ENCODE measurements around the gene SAMD8.
"Not testable (repeated sequence)": the region's sequence is repeated elsewhere in the genome, so short reads cannot be mapped to it uniquely, and the experiment has no call there.

SAMD8 gene

GRCh38 chr10:75103881-75104686 lies 7.4 kb upstream of the SAMD8 start:
- TF ChIP-seq CTCF (conservative IDR thresholded peaks at IDR 0.05), result no peak
- no peak overlapping the region for H3K27ac ChIP-seq

- no peak for TF ChIP-seq CTCF (conservative IDR thresholded peaks at IDR 0.05)
- H3K27ac ChIP-seq, result no peak overlapping the region
These were observed 6.6 kb upstream of the SAMD8 start for GRCh38 chr10:75104842-75105241.

GRCh38 chr10:75105576-75106197 lies 5.8 kb upstream of the SAMD8 start:
- no peak for TF ChIP-seq CTCF (conservative IDR thresholded peaks at IDR 0.05)
- no peak overlapping the region for H3K27ac ChIP-seq

GRCh38 chr10:75106242-75106641 lies 5.2 kb upstream of the SAMD8 start:
- H3K27ac ChIP-seq, result no peak overlapping the region
- no peak for TF ChIP-seq CTCF (conservative IDR thresholded peaks at IDR 0.05)

- not testable (repeated sequence) for H3K27ac ChIP-seq
These were observed 4.6 kb upstream of the SAMD8 start for GRCh38 chr10:75106891-75107290.

- no peak overlapping the region for H3K27ac ChIP-seq
- no peak for TF ChIP-seq CTCF (conservative IDR thresholded peaks at IDR 0.05)
These were observed 3.4 kb upstream of the SAMD8 start for GRCh38 chr10:75107756-75108683.

GRCh38 chr10:75108684-75109458 lies 2.6 kb upstream of the SAMD8 start:
- peak; percentile 71 for TF ChIP-seq CTCF (conservative IDR thresholded peaks at IDR 0.05)
- no peak overlapping the region for H3K27ac ChIP-seq
